Measurements from ENCODE around the gene RALGAPA2. TPM values are rescaled to one million over a fixed set of nuclear protein-coding genes. Genes with fewer than 3 reads are reported as not detected.

RALGAPA2 gene
- total RNA-seq, 2 donors from 2014 or later = 40.2 to 45.4 TPM

DNA sequence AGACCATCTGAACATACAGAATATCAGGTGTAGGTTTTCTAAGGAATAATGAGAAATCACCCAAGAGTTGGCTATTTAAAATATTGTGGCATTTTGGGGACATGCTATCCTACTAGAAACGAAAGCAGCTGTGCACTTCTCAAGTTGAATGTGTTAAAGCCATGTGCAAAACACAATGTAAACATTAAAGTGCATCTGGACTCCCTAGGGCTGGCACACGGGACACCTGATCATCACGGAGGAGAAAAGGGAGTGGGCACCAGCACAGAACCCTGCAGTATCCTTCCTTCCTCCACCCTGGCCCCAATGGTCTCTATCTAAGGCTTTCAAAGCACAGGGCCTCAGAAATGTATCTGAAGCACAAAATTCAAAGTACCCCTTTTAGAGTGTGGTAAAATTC is 250.3 kb downstream of the RALGAPA2 start:
- intact Hi-C loops (cut with DNase I) = no loop called here
- Histone ChIP-seq H3K4me1 (no peaks in the 10 kb centered on the region), H3K9me3 (no peaks in the 10 kb centered on the region), H3K27ac (no peak overlapping the region), H3K27me3 (no peaks in the 10 kb centered on the region), H3K36me3 (replicated peaks in 1 of 2; ENCODE audit: insufficient read depth in 1 of 2, low read depth in 2 of 2) (no peaks in the 10 kb centered on the region), H3K4me3 (no peak overlapping the region)
- WGBS, 2 donors = 37 to 61% methylated on average over 3 of the region's 3 CpGs
- DNase-seq = no peak
- ATAC-seq = no peak
- TF ChIP-seq, protein P1, sequence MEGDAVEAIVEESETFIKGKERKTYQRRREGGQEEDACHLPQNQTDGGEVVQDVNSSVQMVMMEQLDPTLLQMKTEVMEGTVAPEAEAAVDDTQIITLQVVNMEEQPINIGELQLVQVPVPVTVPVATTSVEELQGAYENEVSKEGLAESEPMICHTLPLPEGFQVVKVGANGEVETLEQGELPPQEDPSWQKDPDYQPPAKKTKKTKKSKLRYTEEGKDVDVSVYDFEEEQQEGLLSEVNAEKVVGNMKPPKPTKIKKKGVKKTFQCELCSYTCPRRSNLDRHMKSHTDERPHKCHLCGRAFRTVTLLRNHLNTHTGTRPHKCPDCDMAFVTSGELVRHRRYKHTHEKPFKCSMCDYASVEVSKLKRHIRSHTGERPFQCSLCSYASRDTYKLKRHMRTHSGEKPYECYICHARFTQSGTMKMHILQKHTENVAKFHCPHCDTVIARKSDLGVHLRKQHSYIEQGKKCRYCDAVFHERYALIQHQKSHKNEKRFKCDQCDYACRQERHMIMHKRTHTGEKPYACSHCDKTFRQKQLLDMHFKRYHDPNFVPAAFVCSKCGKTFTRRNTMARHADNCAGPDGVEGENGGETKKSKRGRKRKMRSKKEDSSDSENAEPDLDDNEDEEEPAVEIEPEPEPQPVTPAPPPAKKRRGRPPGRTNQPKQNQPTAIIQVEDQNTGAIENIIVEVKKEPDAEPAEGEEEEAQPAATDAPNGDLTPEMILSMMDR (IDR thresholded peaks at IDR 0.05) = no peak
- no peak for TF ChIP-seq POLR2A (IDR thresholded peaks at IDR 0.05)

DNA sequence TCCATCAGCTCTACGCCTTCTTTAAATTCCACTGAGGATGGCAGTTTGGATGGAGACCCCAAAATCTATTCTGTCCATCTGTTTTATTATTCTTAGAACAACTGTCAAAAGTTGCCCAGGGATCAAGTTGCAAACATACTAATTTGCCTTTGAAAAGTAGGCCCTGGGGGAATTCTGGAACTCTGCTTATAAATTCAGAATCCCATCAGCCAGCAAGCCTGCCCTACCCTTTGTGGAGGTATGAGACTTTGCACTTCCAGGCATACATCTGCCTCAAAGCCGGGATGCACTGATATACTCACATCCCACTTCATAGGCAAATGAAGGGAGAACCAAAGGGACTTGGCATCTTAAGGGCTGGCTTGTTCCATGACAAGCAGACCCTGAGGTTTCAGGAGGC is 250.9 kb downstream of the RALGAPA2 start:
- Histone ChIP-seq H3K9me3 (no peaks in the 10 kb centered on the region), H3K36me3 (replicated peaks in 1 of 2; ENCODE audit: insufficient read depth in 1 of 2, low read depth in 2 of 2) (no peaks in the 10 kb centered on the region), H3K4me1 (no peaks in the 10 kb centered on the region), H3K27ac (no peak overlapping the region), H3K27me3 (no peaks in the 10 kb centered on the region), H3K4me3 (no peak overlapping the region)
- ATAC-seq (no peak), DNase-seq (no peak)
- intact Hi-C loops (cut with DNase I) = no loop called here
- 97 to 100% methylated on average over 2 of the region's 2 CpGs for WGBS, 2 donors
- TF ChIP-seq, protein P1 (IDR thresholded peaks at IDR 0.05) = no peak
- no peak for TF ChIP-seq POLR2A (IDR thresholded peaks at IDR 0.05)

DNA sequence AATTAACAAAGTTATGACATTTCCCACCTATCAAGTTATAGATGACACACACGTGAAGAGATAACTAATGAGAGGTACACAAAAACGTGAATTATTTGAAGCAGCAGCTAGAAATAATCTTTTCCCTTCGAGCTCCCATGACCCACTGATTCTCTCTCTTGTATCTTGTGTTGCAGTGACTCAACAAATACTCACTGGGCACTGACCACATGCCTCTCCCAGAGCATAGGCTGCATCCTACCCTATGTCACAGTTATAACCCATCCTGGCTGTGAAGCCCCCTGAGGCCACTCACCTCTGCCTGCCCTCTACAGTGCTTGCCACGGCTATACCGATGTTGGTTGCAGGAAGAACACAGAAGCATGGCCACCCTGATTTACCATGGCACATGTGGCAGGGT is 252.7 kb downstream of the RALGAPA2 start:
- no peaks in the 10 kb centered on the region for H3K27me3 ChIP-seq
- intact Hi-C loops (cut with DNase I) = no loop called here
- ATAC-seq = no peak
- no peak overlapping the region for H3K27ac ChIP-seq
- no peak for TF ChIP-seq POLR2A (IDR thresholded peaks at IDR 0.05)
- TF ChIP-seq, protein P1 (IDR thresholded peaks at IDR 0.05) = no peak
- WGBS, 2 donors = 80 to 82% methylated on average over 5 of the region's 5 CpGs
- H3K4me1 ChIP-seq = no peaks in the 10 kb centered on the region
- peaks cover 0 to 2% of the 10 kb centered on the region in 2 donors for H3K36me3 ChIP-seq (replicated peaks in 1 of 2; ENCODE audit: insufficient read depth in 1 of 2, low read depth in 2 of 2)
- H3K9me3 ChIP-seq = no peaks in the 10 kb centered on the region
- no peak for DNase-seq
- H3K4me3 ChIP-seq = no peak overlapping the region

- Histone ChIP-seq H3K4me1 (no peaks in the 10 kb centered on the region), H3K27me3 (no peaks in the 10 kb centered on the region), H3K36me3 (replicated peaks in 1 of 2; ENCODE audit: insufficient read depth in 1 of 2, low read depth in 2 of 2) (peaks cover 0 to 2% of the 10 kb centered on the region in 2 donors), H3K4me3 (no peak overlapping the region), H3K27ac (no peak overlapping the region), H3K9me3 (no peaks in the 10 kb centered on the region)
- peak in 2 of 4 donors; percentile 43 to 46 for DNase-seq
- ATAC-seq = no peak
- WGBS, 2 donors = 52 to 68% methylated on average over 15 of the region's 15 CpGs
- TF ChIP-seq, protein P1 (IDR thresholded peaks at IDR 0.05) = no peak
- TF ChIP-seq POLR2A (IDR thresholded peaks at IDR 0.05) = no peak
- intact Hi-C loops (cut with DNase I) = no loop called here
Measured at GRCh38 chr20:20457392-20458126, 254.9 kb downstream of the RALGAPA2 start.

DNA sequence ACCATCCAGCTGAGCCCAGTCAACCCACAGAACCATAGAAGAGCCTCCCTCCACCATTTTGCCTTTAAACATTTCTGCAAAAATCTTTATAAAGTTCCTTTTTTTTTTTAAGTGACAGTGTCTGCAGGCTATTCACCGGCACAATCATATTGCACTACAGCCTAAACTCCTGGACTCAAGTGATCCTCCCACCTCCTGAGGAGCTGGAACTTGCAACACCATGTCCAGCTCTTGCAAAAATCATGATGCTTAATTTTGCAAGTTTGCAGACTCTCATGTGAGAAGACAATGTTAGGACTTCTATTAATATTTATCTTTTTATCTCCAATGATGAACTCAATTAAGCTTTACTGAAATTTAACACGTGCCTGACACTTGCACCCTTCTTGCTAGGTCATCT is 255.7 kb downstream of the RALGAPA2 start:
- DNase-seq = no peak
- ATAC-seq = no peak
- WGBS, 2 donors = 85 to 97% methylated on average over 2 of the region's 2 CpGs
- H3K9me3 ChIP-seq = no peaks in the 10 kb centered on the region
- no peak overlapping the region for H3K4me3 ChIP-seq
- TF ChIP-seq POLR2A (IDR thresholded peaks at IDR 0.05) = no peak
- TF ChIP-seq, protein P1 (IDR thresholded peaks at IDR 0.05) = no peak
- H3K27ac ChIP-seq = no peak overlapping the region
- H3K27me3 ChIP-seq = no peaks in the 10 kb centered on the region
- H3K4me1 ChIP-seq = no peaks in the 10 kb centered on the region
- intact Hi-C loops (cut with DNase I) = no loop called here
- peaks cover 0 to 2% of the 10 kb centered on the region in 2 donors for H3K36me3 ChIP-seq (replicated peaks in 1 of 2; ENCODE audit: insufficient read depth in 1 of 2, low read depth in 2 of 2)

All from body of pancreas (tissue), 4 donors.